K562 (cell line): ENCODE measurements around the gene RNF150. TPM values are rescaled to one million over a fixed set of nuclear protein-coding genes. Genes with fewer than 3 reads are reported as not detected.

Source experiments
- ATAC-seq: fragments of 200-7000 bp; cut with Tn5 transposase; 3 replicates; pipeline ENCODE4 v1.9.1; 2020; ENCODE audit warnings: moderate library complexity
- BruUV-seq: library from RNA; stranded (reverse); fragments of 400-500 nt; replicated peaks from 2 replicates; lab custom pipeline; 2021; lab: Mats Ljungman, UMichigan
- CTCF ChIA-PET: fragments of 300-600 bp; formaldehyde crosslinking; extraction: SDS; loops from one replicate; lab custom pipeline; 2021; ENCODE audit warnings: low intra/inter-chr PET ratio; lab: Yijun Ruan, JAX
- POLR2A ChIA-PET: fragments of 300-600, 350-650 bp; sonication (Branson Sonifier 250); formaldehyde crosslinking; extraction: SDS; loops from one replicate; lab custom pipeline; 2021; ENCODE audit warnings: antibody characterized with exemption, inconsistent platforms; lab: Yijun Ruan, JAX
- DNase-seq, 4 experiments: peaks; one replicate each; pipeline versions ENCODE4 v3.0.0 to v3.0.0-alpha.2; 2011 to 2018; ENCODE audit warnings: low spot score in 3 of 4, mixed read lengths in 3 of 4; ENCODE audit errors: extremely low read depth in 1 of 4
- FAIRE-seq: peaks from 2 replicates; lab custom pipeline; 2011; peaks lifted over from hg19 to GRCh38; lab: Jason Lieb, UNC
- H2AFZ ChIP-seq: 2 replicates; pipeline ENCODE4 v1.6.0; 2011; ENCODE audit warnings: low read depth, low read length, control low read depth, inconsistent platforms
- H3K27ac ChIP-seq: fragments of 200-600 bp; 3 replicates; pipeline ENCODE4 v1.8.0; 2011; ENCODE audit warnings: low read depth, mild to moderate bottlenecking, control low read depth, inconsistent platforms, low read length, moderate library complexity, mixed read lengths; ENCODE audit errors: extremely low read depth
- H3K27me3 ChIP-seq, 2 experiments: fragments of 300-600 bp in 1 of 2; 2 replicates in 1 of 2; 3 replicates in 1 of 2; pipeline versions ENCODE4 v1.6.0 to v1.8.0; 2011; ENCODE audit warnings: inconsistent platforms in 2 of 2, low read length in 2 of 2, mild to moderate bottlenecking in 1 of 2, mixed read lengths in 1 of 2, moderate library complexity in 1 of 2; ENCODE audit not compliant: control insufficient read depth in 2 of 2, insufficient read depth in 2 of 2
- H3K36me3 ChIP-seq: fragments of 300-600 bp; 3 replicates; pipeline ENCODE4 v1.8.0; 2011; ENCODE audit warnings: mild to moderate bottlenecking, low read length, inconsistent platforms; ENCODE audit not compliant: control insufficient read depth, insufficient read depth
- H3K4me1 ChIP-seq, 2 experiments: fragments of 200-600 bp in 1 of 2; replicated peaks in 1 of 2; 2 replicates in 1 of 2; 3 replicates in 1 of 2; pipeline versions ENCODE4 v1.5.1 to v1.8.0; 2011; ENCODE audit warnings: inconsistent platforms in 2 of 2, low read length in 2 of 2, mild to moderate bottlenecking in 1 of 2, mixed read lengths in 1 of 2, moderate library complexity in 1 of 2; ENCODE audit not compliant: control insufficient read depth in 2 of 2, insufficient read depth in 2 of 2
- H3K4me2 ChIP-seq: 2 replicates; pipeline ENCODE4 v1.6.1; 2011; ENCODE audit warnings: low read length, control low read depth, inconsistent platforms, mixed read lengths; ENCODE audit not compliant: insufficient read depth
- H3K4me3 ChIP-seq: fragments of 200-600 bp; sonication (generic), shearing (Covaris generic); 2 replicates; pipeline ENCODE4 v1.5.1; 2016; ENCODE audit warnings: control low read depth, inconsistent platforms
- H3K79me2 ChIP-seq: fragments of 200-600 bp; 3 replicates; pipeline ENCODE4 v1.8.0; 2011; ENCODE audit warnings: low read length, inconsistent platforms; ENCODE audit not compliant: control insufficient read depth, insufficient read depth
- H3K9ac ChIP-seq, 2 experiments: 2 replicates each; pipeline versions ENCODE4 v1.6.0 to v1.6.1; 2011; ENCODE audit warnings: low read depth in 2 of 2, low read length in 2 of 2, control low read depth in 1 of 2, inconsistent platforms in 1 of 2, mild to moderate bottlenecking in 1 of 2, mixed read lengths in 1 of 2; ENCODE audit not compliant: insufficient read depth in 1 of 2
- H3K9me1 ChIP-seq: one replicate; pipeline ENCODE4 v1.6.0; 2011; ENCODE audit warnings: inconsistent platforms, mild to moderate bottlenecking, low read length, moderate library complexity; ENCODE audit not compliant: control insufficient read depth, insufficient read depth
- H3K9me3 ChIP-seq: replicated peaks from 2 replicates; pipeline ENCODE4 v1.5.1; 2011; ENCODE audit warnings: low read depth, low read length, inconsistent platforms; ENCODE audit not compliant: control insufficient read depth, insufficient read depth
- H4K20me1 ChIP-seq: replicated peaks from 2 replicates; pipeline ENCODE4 v1.6.1; 2011; ENCODE audit warnings: low read length, inconsistent platforms, mixed read lengths; ENCODE audit not compliant: control insufficient read depth, insufficient read depth
- ATF6 ChIP-seq: sonication (generic); formaldehyde crosslinking; IDR thresholded peaks from 2 replicates; pipeline ENCODE4 v1.4.0; 2020; ENCODE audit warnings: mild to moderate bottlenecking, missing genetic modification reagents
- BCLAF1 ChIP-seq, 2 experiments: fragments of 450-650 bp in 1 of 2; IDR thresholded peaks; 2 replicates each; pipeline ENCODE4 v1.6.1; 2011 to 2017; ENCODE audit warnings: low read depth in 2 of 2, antibody characterized with exemption in 1 of 2, borderline replicate concordance in 1 of 2, low read length in 1 of 2, mild to moderate bottlenecking in 1 of 2, mixed read lengths in 1 of 2; ENCODE audit not compliant: control insufficient read depth in 1 of 2
- BRF2 ChIP-seq: IDR thresholded peaks from 3 replicates; pipeline ENCODE4 v1.6.1; 2011; ENCODE audit warnings: borderline replicate concordance, mild to moderate bottlenecking; ENCODE audit not compliant: insufficient read length, insufficient read depth
- CCNT2 ChIP-seq: IDR thresholded peaks from 2 replicates; pipeline ENCODE4 v1.6.1; 2011; ENCODE audit warnings: borderline replicate concordance, low read depth, mild to moderate bottlenecking, moderate library complexity, mixed read lengths, low read length; ENCODE audit not compliant: insufficient read length; ENCODE audit errors: extremely low read depth
- HDAC2 ChIP-seq: fragments of 450-650 bp; IDR thresholded peaks from 2 replicates; pipeline ENCODE4 v1.6.1; 2016; ENCODE audit warnings: mild to moderate bottlenecking
- IRF2 ChIP-seq: sonication (generic); formaldehyde crosslinking; IDR thresholded peaks from 2 replicates; pipeline ENCODE4 v1.8.1; 2022; ENCODE audit warnings: mild to moderate bottlenecking, missing genetic modification reagents
- KLF6 ChIP-seq: fragments of 250-450 bp; sonication (Bioruptor Pico); IDR thresholded peaks from 2 replicates; pipeline ENCODE4 v1.4.0; 2020; ENCODE audit warnings: mild to moderate bottlenecking, moderate library complexity, borderline replicate concordance
- MAFF ChIP-seq: IDR thresholded peaks from 2 replicates; pipeline ENCODE4 v1.6.1; 2012; ENCODE audit warnings: low read length, improper control_type of control experiment
- MAZ ChIP-seq, 2 experiments: fragments of 450-650 bp in 1 of 2; sonication (generic) in 1 of 2; formaldehyde crosslinking; IDR thresholded peaks in 1 of 2; conservative IDR thresholded peaks in 1 of 2; 2 replicates each; pipeline versions ENCODE4 v1.4.0 to v1.5.0; 2020; ENCODE audit warnings: mild to moderate bottlenecking in 1 of 2, missing genetic modification reagents in 1 of 2
- MCM2 ChIP-seq: fragments of 450-650 bp; IDR thresholded peaks from 2 replicates; pipeline ENCODE4 v1.6.1; 2017; ENCODE audit warnings: low read depth, mild to moderate bottlenecking
- NCOR1 ChIP-seq: fragments of 450-650 bp; IDR thresholded peaks from 2 replicates; pipeline ENCODE4 v1.6.1; 2016; ENCODE audit warnings: mild to moderate bottlenecking, moderate library complexity
- RB1 ChIP-seq: fragments of 450-650 bp; IDR thresholded peaks from 2 replicates; pipeline ENCODE4 v1.6.1; 2017; ENCODE audit warnings: low read depth, mild to moderate bottlenecking
- SAFB ChIP-seq: fragments of 200-400 bp; formaldehyde crosslinking; IDR thresholded peaks from 2 replicates; pipeline ENCODE4 v1.6.1; 2017; ENCODE audit warnings: low read depth, low read length, borderline replicate concordance
- TBP ChIP-seq: optimal IDR thresholded peaks from 2 replicates; pipeline ENCODE3; 2011; ENCODE audit warnings: low read depth, low read length, improper control_type of control experiment
- TGIF2 ChIP-seq: sonication (generic); formaldehyde crosslinking; IDR thresholded peaks from 2 replicates; pipeline ENCODE4 v1.8.1; 2022; ENCODE audit warnings: mild to moderate bottlenecking, missing genetic modification reagents, moderate library complexity
- ZNF707 ChIP-seq: fragments of 250-450 bp; sonication (Bioruptor Pico); conservative IDR thresholded peaks from 2 replicates; pipeline ENCODE4 v1.8.0; 2022; ENCODE audit warnings: inconsistent platforms, mild to moderate bottlenecking, moderate library complexity
- WGBS: fragments of 100-300 bp; shearing (Covaris generic); methylation state at CpG from one replicate; pipeline ENCODE4 v1.1.6; 2016; ENCODE audit warnings: low coverage, mixed read lengths; ENCODE audit not compliant: insufficient coverage; ENCODE audit errors: missing lambda C conversion rate; 5-methylcytosine and 5-hydroxymethylcytosine counted together
- in situ Hi-C: fragments of 300-500 bp; cut with MboI; formaldehyde crosslinking; loops from 4 replicates; pipeline ENCODE4 v1.15.0; 2018; ENCODE audit warnings: inconsistent platforms, mixed read lengths
- intact Hi-C: fragments of 100-400 bp; cut with micrococcal nuclease; formaldehyde crosslinking; loops from 2 replicates; pipeline ENCODE4 v1.14.2; 2022
- polyA plus RNA-seq, 8 experiments: library from polyadenylated mRNA; depleted of rRNA in 4 of 8; stranded (reverse) in 5 of 8; unstranded in 3 of 8; fragments of >200 nt; fragmentation: Nextera tagmentation in 2 of 8; fragmentation: Illumina TruSeq in 1 of 8; extraction: Ambion mirVana in 2 of 8; extraction: Trizol in 1 of 8; gene quantifications; 2 replicates each; pipeline versions ENCODE4 v1.2.1 to v1.2.3, GENCODE V29; 2011 to 2014; ENCODE audit warnings: inconsistent platforms in 1 of 8, missing spikeins in 1 of 8
- total RNA-seq, 7 experiments: library from RNA; depleted of rRNA in 6 of 7; stranded (reverse); fragments of >200 nt in 6 of 7; fragmentation: Illumina TruSeq in 2 of 7; extraction: Trizol in 2 of 7; gene quantifications; 2 replicates each; pipeline versions ENCODE4 v1.2.1 to v1.2.3, GENCODE V29; 2011 to 2021; ENCODE audit warnings: low replicate concordance in 1 of 7

Gene RNF150
- total and polyA plus RNA-seq, 9 of the 15 experiments (the other 6 are each of a cell fraction or from before 2014, with no cell fraction given) = 0.09 TPM; not detected in 8

GRCh38 chr4:141101511-141101910, 31.8 kb downstream of the RNF150 start (continued):
- TF ChIP-seq MAFF (no peak), MAZ (CRISPR knock-in tag; conservative IDR thresholded peaks at IDR 0.05 in 1 of 2, IDR thresholded peaks at IDR 0.05 in 1 of 2) (no peak), NCOR1 (no peak)
- TF ChIP-seq, all 486 proteins: peak for 0

- no peak overlapping the region for H3K27ac ChIP-seq
- DNase-seq = no peak
- no peaks in the 10 kb centered on the region for H3K9me1 ChIP-seq
- no peaks in the 10 kb centered on the region for H4K20me1 ChIP-seq
- WGBS = 0% methylated on average over 1 of the region's 1 CpG
- POLR2A ChIA-PET = no interaction called here
- CTCF ChIA-PET = no interaction called here
- H3K79me2 ChIP-seq = no peaks in the 10 kb centered on the region
- no TSS peak for BruUV-seq
- in situ Hi-C loops = no loop called here
- ATAC-seq = no peak
- no peaks in the 10 kb centered on the region for H3K27me3 ChIP-seq
- intact Hi-C loops = no loop called here
- no peaks in the 10 kb centered on the region for H3K4me1 ChIP-seq
- no peak overlapping the region for H3K4me2 ChIP-seq
- no peak for FAIRE-seq
- no peaks in the 10 kb centered on the region for H3K36me3 ChIP-seq
- H2AFZ ChIP-seq = no peak overlapping the region
- H3K9me3 ChIP-seq = no peaks in the 10 kb centered on the region
- no peak overlapping the region for H3K4me3 ChIP-seq
- H3K9ac ChIP-seq = no peak overlapping the region
- TF ChIP-seq CCNT2 (no peak), TGIF2 (no peak), HDAC2 (no peak), SAFB (no peak), ATF6 (CRISPR knock-in tag) (no peak), MCM2 (no peak), IRF2 (CRISPR knock-in tag) (no peak), RB1 (no peak), KLF6 (no peak), ZNF707 (CRISPR knock-in tag) (no peak), BRF2 (no peak), TBP (no peak), BCLAF1 (IDR thresholded peaks at IDR 0.05; ENCODE audit: borderline replicate concordance in 1 of 2, control insufficient read depth in 1 of 2, low read depth in 2 of 2, low read length in 1 of 2) (no peak)
Measured at GRCh38 chr4:141099326-141099725, 33.9 kb downstream of the RNF150 start.
